Lung (tissue), 12 donors: ENCODE measurements around the gene GRID2. TPM values are rescaled to one million over a fixed set of nuclear protein-coding genes. Genes with fewer than 3 reads are reported as not detected.

Experiments
- ATAC-seq: fragments of 200-7000 bp; cut with Tn5 transposase; one replicate; pipeline ENCODE4 v1.9.1; 2020; ENCODE audit warnings: moderate number of reproducible peaks; ENCODE audit not compliant: insufficient read depth, low FRiP score
- DNase-seq, 3 donors: peaks; one replicate each; pipeline ENCODE4 v3.0.0-alpha.2; 2013 to 2017
- H3K27ac ChIP-seq, 2 donors: one replicate each; pipeline ENCODE4 v1.5.1; 2013; ENCODE audit warnings: mild to moderate bottlenecking in 2 of 2, moderate library complexity in 2 of 2, control low read depth in 1 of 2, inconsistent platforms in 1 of 2, low read depth in 1 of 2, low read length in 1 of 2
- H3K27me3 ChIP-seq, 3 donors: one replicate each; pipeline ENCODE4 v1.5.1; 2013; ENCODE audit warnings: low read length in 2 of 3; ENCODE audit not compliant: control insufficient read depth in 3 of 3, insufficient read depth in 3 of 3
- H3K36me3 ChIP-seq, 4 donors: one replicate each; pipeline ENCODE4 v1.5.1; 2013; ENCODE audit warnings: low read length in 4 of 4, mild to moderate bottlenecking in 1 of 4, moderate library complexity in 1 of 4; ENCODE audit not compliant: control insufficient read depth in 4 of 4, insufficient read depth in 4 of 4
- H3K4me1 ChIP-seq, 5 donors: one replicate each; pipeline ENCODE4 v1.5.1; 2013; ENCODE audit warnings: low read length in 5 of 5, mild to moderate bottlenecking in 2 of 5, moderate library complexity in 1 of 5; ENCODE audit not compliant: control insufficient read depth in 5 of 5, insufficient read depth in 5 of 5
- H3K4me3 ChIP-seq: one replicate; pipeline ENCODE4 v1.5.1; 2013; ENCODE audit warnings: mild to moderate bottlenecking, control low read depth, moderate library complexity
- H3K9ac ChIP-seq, 2 donors: one replicate each; pipeline ENCODE4 v1.5.1; 2013; ENCODE audit warnings: low read length in 2 of 2, control low read depth in 1 of 2; ENCODE audit not compliant: insufficient read depth in 1 of 2
- H3K9me3 ChIP-seq, 4 donors: one replicate each; pipeline ENCODE4 v1.5.1; 2013; ENCODE audit warnings: low read length in 3 of 4, mild to moderate bottlenecking in 1 of 4, moderate library complexity in 1 of 4; ENCODE audit not compliant: control insufficient read depth in 4 of 4, insufficient read depth in 3 of 4
- WGBS, 2 donors: extraction: QIAGEN DNeasy Blood & Tissue Kit; methylation state at CpG; one replicate each; pipeline ENCODE4 v1.1.7; 2013; 5-methylcytosine and 5-hydroxymethylcytosine counted together
- polyA plus RNA-seq, 2 donors: library from polyadenylated mRNA; stranded (reverse); fragments of 200-250 nt; gene quantifications; one replicate each; pipeline ENCODE4 v1.2.1, GENCODE V29; 2013
- total RNA-seq, 2 donors: library from RNA; depleted of rRNA in 1 of 2; stranded (reverse); fragments of >200 nt in 1 of 2; gene quantifications; one replicate each; pipeline ENCODE4 v1.2.1, GENCODE V29; 2014 to 2021
- TF ChIP-seq, protein P1 (sequence below): IDR thresholded peaks from 2 replicates; pipeline ENCODE4 v1.5.1; 2012; ENCODE audit warnings: mild to moderate bottlenecking; ENCODE audit errors: control extremely low read depth, extremely low read depth
- donor health status: control.
- donor health status: control.
- donor health status: Bipolar disorder and iron deficiency.
- donor health status: healthy.
- donor health status: DM: yes; HTN: yes; CAD: no.

Gene GRID2
- total and polyA plus RNA-seq, 4 donors, result 0.09 to 1.3 TPM; not detected in 2

GRCh38 chr4:93746031-93746430 lies 1442.3 kb downstream of the GRID2 start:
- no peak overlapping the region for H3K27ac ChIP-seq
- H3K4me3 ChIP-seq, result no peak overlapping the region
- H3K27me3 ChIP-seq, result no peaks in the 10 kb centered on the region
- no peaks in the 10 kb centered on the region for H3K9me3 ChIP-seq
- H3K9ac ChIP-seq, result no peak overlapping the region
- TF ChIP-seq, protein P1, sequence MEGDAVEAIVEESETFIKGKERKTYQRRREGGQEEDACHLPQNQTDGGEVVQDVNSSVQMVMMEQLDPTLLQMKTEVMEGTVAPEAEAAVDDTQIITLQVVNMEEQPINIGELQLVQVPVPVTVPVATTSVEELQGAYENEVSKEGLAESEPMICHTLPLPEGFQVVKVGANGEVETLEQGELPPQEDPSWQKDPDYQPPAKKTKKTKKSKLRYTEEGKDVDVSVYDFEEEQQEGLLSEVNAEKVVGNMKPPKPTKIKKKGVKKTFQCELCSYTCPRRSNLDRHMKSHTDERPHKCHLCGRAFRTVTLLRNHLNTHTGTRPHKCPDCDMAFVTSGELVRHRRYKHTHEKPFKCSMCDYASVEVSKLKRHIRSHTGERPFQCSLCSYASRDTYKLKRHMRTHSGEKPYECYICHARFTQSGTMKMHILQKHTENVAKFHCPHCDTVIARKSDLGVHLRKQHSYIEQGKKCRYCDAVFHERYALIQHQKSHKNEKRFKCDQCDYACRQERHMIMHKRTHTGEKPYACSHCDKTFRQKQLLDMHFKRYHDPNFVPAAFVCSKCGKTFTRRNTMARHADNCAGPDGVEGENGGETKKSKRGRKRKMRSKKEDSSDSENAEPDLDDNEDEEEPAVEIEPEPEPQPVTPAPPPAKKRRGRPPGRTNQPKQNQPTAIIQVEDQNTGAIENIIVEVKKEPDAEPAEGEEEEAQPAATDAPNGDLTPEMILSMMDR, result no peak
- DNase-seq, result no peak
- no peaks in the 10 kb centered on the region for H3K36me3 ChIP-seq
- H3K4me1 ChIP-seq, result peaks cover 0 to 11% (median 0%) of the 10 kb centered on the region in 5 donors
- no peak for ATAC-seq

GRCh38 chr4:93747220-93747619 lies 1443.5 kb downstream of the GRID2 start:
- DNase-seq (no peak), ATAC-seq (no peak)
- no peaks in the 10 kb centered on the region for H3K9me3 ChIP-seq
- H3K27me3 ChIP-seq, result no peaks in the 10 kb centered on the region
- TF ChIP-seq, protein P1, result no peak
- H3K27ac ChIP-seq, result no peak overlapping the region
- 75 to 79% methylated on average over 2 of the region's 2 CpGs for WGBS, 2 donors
- no peaks in the 10 kb centered on the region for H3K36me3 ChIP-seq
- no peak overlapping the region for H3K4me3 ChIP-seq
- no peak overlapping the region for H3K9ac ChIP-seq
- peaks cover 0 to 11% (median 2%) of the 10 kb centered on the region in 5 donors for H3K4me1 ChIP-seq

- H3K27ac ChIP-seq, result no peak overlapping the region
- no peaks in the 10 kb centered on the region for H3K27me3 ChIP-seq
- no peak overlapping the region for H3K4me3 ChIP-seq
- no peak overlapping the region for H3K9ac ChIP-seq
- H3K4me1 ChIP-seq, result peaks cover 0 to 11% (median 2%) of the 10 kb centered on the region in 5 donors
- TF ChIP-seq, protein P1, result no peak
- ATAC-seq, result no peak
- DNase-seq, result no peak
- H3K36me3 ChIP-seq, result no peaks in the 10 kb centered on the region
- no peaks in the 10 kb centered on the region for H3K9me3 ChIP-seq
- 86 to 91% methylated on average over 6 of the region's 6 CpGs for WGBS, 2 donors
Observed at GRCh38 chr4:93748373-93749291, 1444.9 kb downstream of the GRID2 start.
